HTR-8/SVneo (cell line): ENCODE results near the gene CHAF1B.
"Not testable (repeated sequence)": the region's sequence is repeated elsewhere in the genome, so short reads cannot be mapped to it uniquely, and the experiment has no call there.

ENCODE experiments used
- DNase-seq: peaks from one replicate; pipeline ENCODE4 v3.0.0; 2011; ENCODE audit warnings: low spot score, mixed read lengths; ENCODE audit not compliant: insufficient read length
- FAIRE-seq: peaks from 2 replicates; lab custom pipeline; 2011; peaks lifted over from hg19 to GRCh38; lab: Jason Lieb, UNC

CHAF1B gene

DNA sequence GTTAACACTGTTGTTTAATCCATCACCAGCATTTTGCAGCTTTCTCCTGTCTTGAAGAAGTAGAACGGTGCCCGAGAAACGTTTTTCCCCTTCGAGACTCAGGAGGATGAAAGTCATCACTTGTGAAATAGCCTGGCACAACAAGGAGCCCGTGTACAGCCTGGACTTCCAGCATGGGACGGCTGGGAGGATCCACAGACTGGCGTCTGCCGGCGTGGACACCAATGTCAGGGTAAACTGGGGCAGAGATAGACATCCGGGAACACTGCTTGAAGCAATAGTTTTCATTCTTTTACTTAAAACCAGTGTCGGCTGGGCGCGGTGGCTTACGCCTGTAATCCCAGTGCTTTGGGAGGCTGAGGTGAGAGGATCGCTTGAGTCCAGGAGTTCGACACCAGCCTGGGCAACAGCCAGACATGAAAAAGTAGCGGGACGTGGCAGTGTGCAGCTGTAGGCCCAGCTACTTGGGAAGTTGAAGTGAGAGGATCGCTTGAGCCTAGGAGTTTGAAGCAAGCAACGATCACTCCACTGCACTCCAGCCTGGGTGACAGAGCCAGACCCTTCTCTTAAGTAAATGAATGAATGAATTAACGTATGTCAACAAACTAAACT lies 945 bp downstream of the CHAF1B start:
- FAIRE-seq (no peak), DNase-seq (no peak)

DNA sequence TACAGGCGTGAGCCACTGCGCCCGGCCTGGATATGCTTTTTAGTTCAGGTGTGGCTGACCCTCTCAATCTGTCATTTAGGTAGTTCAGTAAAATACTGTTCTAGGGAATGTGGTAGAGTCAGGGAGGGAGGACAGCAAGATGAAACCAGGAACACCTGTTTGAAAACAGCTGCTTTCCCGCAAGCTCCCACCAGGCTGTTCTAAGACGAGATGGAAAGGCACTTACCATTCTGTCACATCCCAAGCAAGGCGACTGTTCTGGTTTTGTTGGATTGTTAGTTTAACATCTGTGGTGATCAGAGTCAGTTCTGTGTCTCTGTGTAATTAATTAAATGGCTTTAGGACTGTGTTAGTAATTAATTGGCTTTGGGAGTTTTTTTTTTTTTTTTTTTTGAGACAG lies 2.9 kb downstream of the CHAF1B start:
- no peak for FAIRE-seq
- DNase-seq: no peak

DNA sequence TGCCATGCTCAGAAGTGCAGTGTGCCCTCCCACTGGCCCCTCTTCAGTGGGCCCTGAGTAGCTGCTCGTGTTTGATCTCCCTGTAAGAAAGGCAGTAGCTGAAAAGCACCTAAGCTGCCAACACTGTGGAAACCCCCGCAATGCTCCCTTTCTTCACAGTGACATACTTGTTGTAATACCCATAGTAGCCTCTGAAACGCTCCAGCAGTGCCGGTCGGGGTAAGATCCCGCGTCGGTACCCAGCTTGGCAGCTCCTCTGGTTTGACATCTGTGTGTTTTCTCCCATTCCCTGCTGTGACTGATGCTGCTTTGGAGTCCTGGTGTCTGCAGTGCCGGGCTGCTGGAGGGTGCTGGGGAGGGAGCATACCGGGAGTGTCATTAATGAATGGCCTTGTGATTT lies 3.6 kb downstream of the CHAF1B start:
- DNase-seq (peak; percentile 9), FAIRE-seq (no peak)

DNA sequence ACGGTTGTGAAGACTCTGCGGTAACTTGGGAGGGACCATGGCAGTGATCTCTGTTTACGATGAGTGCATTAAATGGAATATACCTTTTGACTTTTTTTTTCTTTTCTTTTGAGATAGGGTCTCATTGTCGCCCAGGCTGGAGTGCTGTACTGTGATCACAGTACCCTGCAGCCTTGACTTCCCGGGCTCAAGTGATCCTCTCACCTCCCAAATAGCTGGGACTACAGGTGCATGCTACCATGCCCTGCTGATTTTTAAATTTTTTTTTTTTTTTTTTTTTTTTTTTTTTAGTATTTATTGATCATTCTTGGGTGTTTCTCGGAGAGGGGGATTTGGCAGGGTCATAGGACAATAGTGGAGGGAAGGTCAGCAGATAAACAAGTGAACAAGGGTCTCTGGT lies 6.5 kb downstream of the CHAF1B start:
- not testable (repeated sequence) for FAIRE-seq, DNase-seq

GRCh38 chr21:36395353-36396111 lies 10.3 kb downstream of the CHAF1B start:
- no peak for FAIRE-seq
- no peak for DNase-seq

DNA sequence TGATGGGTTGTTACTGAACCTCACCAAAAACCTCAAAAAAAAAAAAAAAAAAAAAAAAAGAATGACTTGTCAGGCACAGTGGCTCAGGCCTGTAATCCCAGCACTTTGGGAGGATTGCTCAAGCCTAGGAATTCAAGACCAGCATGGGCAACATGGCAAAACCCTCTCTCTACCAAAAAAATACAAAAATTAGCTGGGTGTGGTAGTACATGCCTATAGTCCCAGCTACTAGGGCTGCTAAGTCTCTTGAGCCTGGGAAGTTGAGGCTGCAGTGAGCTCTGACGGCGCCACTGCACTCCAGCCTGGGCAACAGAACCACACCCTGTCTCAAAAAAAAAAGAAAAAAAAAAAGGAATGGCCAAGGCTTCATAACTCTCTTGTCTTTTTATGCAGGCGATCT lies 11.1 kb downstream of the CHAF1B start:
- FAIRE-seq (no peak), DNase-seq (no peak)

GRCh38 chr21:36396971-36397370 lies 11.8 kb downstream of the CHAF1B start:
- no peak for FAIRE-seq
- no peak for DNase-seq

- FAIRE-seq (no peak), DNase-seq (no peak)
These were observed 12.4 kb downstream of the CHAF1B start for GRCh38 chr21:36397606-36398005.

DNA sequence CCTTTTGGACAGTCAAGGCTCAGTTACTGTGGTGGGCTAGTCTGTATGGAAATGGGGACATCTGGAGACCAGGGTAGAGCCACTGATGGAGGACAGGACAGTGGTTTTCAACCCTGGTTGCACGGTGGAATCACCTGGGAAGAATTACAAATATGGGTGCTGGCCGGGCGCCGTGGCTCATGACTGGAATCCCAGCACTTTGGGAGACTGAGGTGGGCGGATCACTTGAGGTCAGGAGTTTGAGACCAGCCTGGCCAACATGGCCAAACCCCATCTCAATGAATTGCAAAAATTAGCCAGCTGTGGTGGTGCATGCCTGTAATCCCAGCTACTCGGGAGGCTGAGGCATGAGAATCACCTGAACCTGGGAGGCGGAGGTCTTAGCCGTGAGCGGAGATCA lies 14.5 kb downstream of the CHAF1B start:
- FAIRE-seq: not testable (repeated sequence)

GRCh38 chr21:36400719-36401118 lies 15.5 kb downstream of the CHAF1B start:
- FAIRE-seq (no peak), DNase-seq (no peak)

More for the DNA sequence above, 14.5 kb downstream of the CHAF1B start:
- not testable (repeated sequence) for DNase-seq

- no peak for DNase-seq
- FAIRE-seq: no peak
These were observed 17.1 kb downstream of the CHAF1B start for GRCh38 chr21:36402339-36402738.

- no peak for FAIRE-seq
- no peak for DNase-seq
These were observed 18.5 kb downstream of the CHAF1B start for GRCh38 chr21:36403713-36404112.

DNA sequence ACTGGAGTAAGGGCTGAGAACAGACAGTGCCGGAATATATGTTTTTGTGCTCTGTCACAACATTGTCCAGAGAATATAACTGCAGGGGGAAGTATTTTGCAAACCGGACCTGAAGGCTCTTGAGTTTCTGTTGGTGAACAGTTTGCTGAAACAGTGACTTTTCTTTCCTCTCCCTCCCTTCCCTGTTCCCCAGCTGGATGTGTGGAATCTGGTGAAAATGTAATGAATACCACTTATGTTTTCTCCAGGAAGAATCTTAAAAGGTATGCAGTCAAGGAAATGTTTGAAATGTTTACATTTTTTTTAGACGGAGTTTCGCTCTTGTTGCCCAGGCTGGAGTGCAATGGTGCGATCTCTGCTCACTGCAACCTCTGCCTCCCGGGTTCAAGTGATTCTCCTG lies 23.4 kb downstream of the CHAF1B start:
- no peak for DNase-seq
- no peak for FAIRE-seq

DNA sequence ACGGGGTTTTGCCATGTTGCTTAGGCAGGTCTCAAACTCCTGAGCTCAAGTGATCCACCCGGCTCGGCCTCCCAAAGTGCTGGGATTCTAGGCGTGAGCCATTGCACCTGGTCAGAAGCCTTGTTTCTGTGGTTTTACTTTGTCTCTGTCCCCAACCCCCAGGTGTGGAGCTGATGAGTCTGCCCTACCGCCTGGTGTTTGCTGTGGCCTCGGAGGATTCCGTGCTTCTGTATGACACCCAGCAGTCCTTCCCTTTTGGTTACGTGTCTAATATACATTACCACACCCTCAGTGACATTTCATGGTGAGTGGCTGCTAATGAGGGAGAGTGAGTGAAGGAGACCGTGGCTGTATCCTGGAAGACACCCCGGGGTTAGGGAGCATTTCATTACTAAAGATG lies 26.1 kb downstream of the CHAF1B start:
- DNase-seq (no peak), FAIRE-seq (no peak)

- FAIRE-seq (no peak), DNase-seq (no peak)
These were observed 27.7 kb downstream of the CHAF1B start for GRCh38 chr21:36412916-36413315.

DNA sequence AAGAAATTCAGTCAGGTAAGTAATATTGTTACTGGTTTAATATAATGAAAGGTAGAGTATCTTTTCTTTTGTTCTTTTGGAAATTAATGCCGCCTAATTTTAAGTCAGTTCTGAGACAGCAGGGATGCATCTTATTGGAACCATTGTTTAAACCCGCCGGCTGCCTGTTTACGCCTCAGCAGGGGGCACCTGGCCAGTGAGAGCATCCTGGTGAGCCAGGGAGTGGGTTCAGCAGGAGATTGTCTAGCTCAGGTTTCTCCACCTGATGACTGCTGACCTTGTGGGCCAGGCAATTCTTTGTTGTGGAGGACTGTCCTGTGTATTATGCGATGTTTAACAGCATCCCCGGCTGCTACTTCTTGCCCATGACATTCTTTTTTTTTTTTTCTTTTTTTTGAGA lies 30.2 kb downstream of the CHAF1B start:
- FAIRE-seq: no peak

DNA sequence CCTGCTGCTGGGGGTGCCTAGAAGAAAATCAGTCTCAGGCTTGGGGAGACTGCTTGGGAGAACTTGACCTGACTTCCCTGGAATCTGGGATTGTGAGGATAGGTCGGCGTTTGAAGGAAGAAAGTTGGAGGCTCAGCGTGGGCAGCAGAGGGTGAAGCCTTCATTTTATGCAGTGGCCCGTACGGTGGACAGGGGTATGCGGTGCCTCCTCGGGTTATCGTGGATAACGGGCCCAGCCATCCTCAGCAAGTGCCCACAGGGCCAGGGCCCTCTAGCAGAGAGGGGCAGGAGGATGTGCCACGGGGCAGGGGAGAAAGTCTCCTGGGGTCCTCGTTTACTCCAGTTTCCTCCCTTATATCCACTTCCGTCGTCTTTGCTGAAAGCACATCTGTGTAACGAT lies 34.0 kb downstream of the CHAF1B start:
- no peak for FAIRE-seq
- no peak for DNase-seq

More for the DNA sequence above, 30.2 kb downstream of the CHAF1B start:
- DNase-seq: no peak

GRCh38 chr21:36419996-36420395 lies 34.8 kb downstream of the CHAF1B start:
- DNase-seq (peak; percentile 84), FAIRE-seq (peak; percentile 54)

- no peak for FAIRE-seq
These were observed 35.6 kb downstream of the CHAF1B start for GRCh38 chr21:36420571-36421339.

GRCh38 chr21:36422279-36423098 lies 37.3 kb downstream of the CHAF1B start:
- FAIRE-seq: no peak
- peak; percentile 69 for DNase-seq

More at GRCh38 chr21:36420571-36421339, 35.6 kb downstream of the CHAF1B start:
- DNase-seq: no peak
